ENCODE data around the gene METTL2B.

GRCh38 chr7:128435327-128435686, 41.2 kb upstream of the METTL2B start:
- TF ChIP-seq CTCF (conservative IDR thresholded peaks at IDR 0.05; ENCODE audit: low read length): no peak
- TF ChIP-seq EZH2phosphoT487 (IDR thresholded peaks at IDR 0.05; ENCODE audit: borderline replicate concordance, low read depth, low read length): no peak
